A549 treated with AZD9567 at 1 μM for 4 hours (cell line): ENCODE data around the gene UPK3BL1. TPM values are rescaled to one million over a fixed set of nuclear protein-coding genes. Genes with fewer than 3 reads are reported as not detected.

Source experiments
- total RNA-seq: library from RNA; stranded (reverse); fragments of 200-300 nt; extraction: Qiagen RNA extraction; gene quantifications from 5 replicates; pipeline ENCODE4 v1.2.3, GENCODE V29; 2022; ENCODE audit not compliant: insufficient read depth

The UPK3BL1 gene, protein sequence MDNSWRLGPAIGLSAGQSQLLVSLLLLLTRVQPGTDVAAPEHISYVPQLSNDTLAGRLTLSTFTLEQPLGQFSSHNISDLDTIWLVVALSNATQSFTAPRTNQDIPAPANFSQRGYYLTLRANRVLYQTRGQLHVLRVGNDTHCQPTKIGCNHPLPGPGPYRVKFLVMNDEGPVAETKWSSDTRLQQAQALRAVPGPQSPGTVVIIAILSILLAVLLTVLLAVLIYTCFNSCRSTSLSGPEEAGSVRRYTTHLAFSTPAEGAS
- 13.9 to 18.5 TPM (median 16.2 TPM) in 5 replicates for total RNA-seq

DNA sequence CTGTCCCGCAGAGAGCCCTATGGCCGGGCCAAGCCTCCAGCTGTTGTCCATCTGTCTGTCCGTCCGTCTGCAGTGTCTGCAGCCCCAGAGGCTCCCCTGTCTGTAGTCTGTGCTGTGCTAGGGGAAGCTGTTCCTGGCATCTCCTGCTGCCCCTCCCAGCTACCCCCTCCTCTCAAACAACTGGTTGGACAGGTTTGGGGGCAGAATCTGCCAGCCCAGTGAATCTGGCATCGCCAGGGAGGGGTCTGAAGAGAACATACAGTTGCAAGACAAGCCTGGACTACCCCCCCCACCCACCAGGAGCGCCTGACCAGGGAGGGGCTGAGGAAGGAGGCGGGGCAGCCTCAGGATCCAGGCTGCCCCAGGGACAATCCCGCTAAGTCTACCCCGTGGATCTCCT lies at the start of gene UPK3BL1:
Gene UPK3BL1, minus strand, starts transcription at position 101 of the 400 bp plus-strand sequence. Its CDS starts 50 bp downstream, at position 51.

GRCh38 chr7:102671166-102671955 lies 28.8 kb upstream of the UPK3BL1 start, which contains the start of gene POLR2J2:
TSS of gene POLR2J2 (minus strand) at chr7:102671663. CDS start at chr7:102671601, 62 bp downstream.

GRCh38 chr7:102649924-102650323 lies 7.3 kb upstream of the UPK3BL1 start, which contains the start of gene SPDYE2B:
TSS of gene SPDYE2B (plus strand) at chr7:102650319. CDS start at chr7:102652349, 2,030 bp downstream.

DNA sequence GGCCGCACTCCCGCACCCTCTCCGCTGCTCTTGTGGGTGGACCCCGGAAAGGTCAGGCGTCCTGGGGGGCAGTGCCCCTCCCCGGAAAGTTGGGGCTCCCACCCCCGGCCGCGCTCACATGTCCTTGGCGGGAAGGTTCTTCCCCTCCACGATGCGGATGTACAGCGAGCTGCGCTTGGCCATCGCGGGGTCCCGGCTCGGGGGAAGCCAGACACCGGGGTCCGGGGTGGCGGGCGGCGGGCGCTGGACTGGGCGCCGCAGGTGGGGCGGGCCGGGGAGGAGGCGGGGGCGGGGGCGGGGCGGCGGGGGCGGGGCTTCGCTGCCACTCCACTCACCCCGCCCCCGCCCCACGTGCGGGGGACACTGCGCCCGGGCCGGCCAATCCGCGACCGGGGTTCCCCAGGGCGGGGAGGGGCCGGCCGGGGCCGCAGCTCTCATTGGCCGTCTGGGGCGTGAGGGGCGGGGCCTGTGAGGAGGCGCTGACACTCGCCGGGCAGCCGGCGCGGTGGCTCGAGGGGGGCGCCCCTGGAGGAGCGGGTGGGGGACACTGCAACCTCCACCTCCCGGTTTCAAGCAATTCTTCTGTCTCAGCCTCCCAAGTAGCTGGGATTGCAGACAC lies 26.0 kb downstream of the UPK3BL1 start, which contains the start of gene RASA4:
Gene RASA4, minus strand, starts transcription at position 250 of the 619 bp plus-strand sequence. Its CDS starts 67 bp downstream, at position 183.

Other genes starting within 250 kb of the UPK3BL1 start
- 19.5 to 24.7 TPM (median 23.6 TPM) in 5 replicates for gene PRKRIP1, start 246.4 kb downstream of the UPK3BL1 start, total RNA-seq
- gene ORAI2, start 209.2 kb downstream of the UPK3BL1 start, total RNA-seq, result 22.2 to 34.0 TPM (median 33.6 TPM) in 5 replicates
- gene ALKBH4, start 177.9 kb downstream of the UPK3BL1 start, total RNA-seq, result 8.6 to 10.7 TPM (median 8.8 TPM) in 5 replicates
- gene LRWD1, start 177.8 kb downstream of the UPK3BL1 start, total RNA-seq, result 27.4 to 36.9 TPM (median 34.1 TPM) in 5 replicates
- gene POLR2J, start 163.9 kb downstream of the UPK3BL1 start, total RNA-seq, result 93.0 to 111 TPM (median 107 TPM) in 5 replicates
- 1.5 to 2.2 TPM (median 1.8 TPM) in 5 replicates for gene RASA4B, start 125.0 kb downstream of the UPK3BL1 start, total RNA-seq
- gene UPK3BL2, start 99.1 kb downstream of the UPK3BL1 start, total RNA-seq, result 2.4 to 3.8 TPM (median 2.8 TPM) in 4 of 5 replicates, not detected in the other
- 0.07 TPM in 1 of 5 replicates, not detected in the others for gene SPDYE2, start 91.6 kb downstream of the UPK3BL1 start, total RNA-seq
- 14.1 to 45.7 TPM (median 36.2 TPM) in 5 replicates for gene POLR2J3, start 70.2 kb downstream of the UPK3BL1 start, total RNA-seq
- 2.0 to 3.1 TPM (median 2.4 TPM) in 4 of 5 replicates, not detected in the other for gene RASA4, start 26.0 kb downstream of the UPK3BL1 start, total RNA-seq
- not detected in 5 replicates for gene SPDYE2B, start 7.5 kb upstream of the UPK3BL1 start, total RNA-seq
- 0.33 to 0.69 TPM (median 0.59 TPM) in 4 of 5 replicates, not detected in the other for gene POLR2J2, start 28.9 kb upstream of the UPK3BL1 start, total RNA-seq
- 6.1 to 12.7 TPM (median 7.2 TPM) in 5 replicates for gene FAM185A, start 106.2 kb upstream of the UPK3BL1 start, total RNA-seq